K562 (cell line): ENCODE measurements around the gene CUX1. TPM values are rescaled to one million over a fixed set of nuclear protein-coding genes. Genes with fewer than 3 reads are reported as not detected.

Experiments
- HNRNPH1 ChIP-seq: fragments of 200-400 bp; formaldehyde crosslinking; optimal IDR thresholded peaks from 2 replicates; pipeline ENCODE3; 2017; ENCODE audit warnings: low read depth, mild to moderate bottlenecking, low read length, moderate library complexity
- MLX ChIP-seq, 2 experiments: fragments of 450-650 bp in 1 of 2; sonication (generic) in 1 of 2; formaldehyde crosslinking; conservative IDR thresholded peaks; 2 replicates each; pipeline versions ENCODE4 v1.4.0 to v1.8.1; 2020 to 2022; ENCODE audit warnings: mild to moderate bottlenecking in 1 of 2, missing genetic modification reagents in 1 of 2
- PBX2 ChIP-seq, 2 experiments: IDR thresholded peaks in 1 of 2; conservative IDR thresholded peaks in 1 of 2; 2 replicates each; pipeline ENCODE4 v1.6.1; 2016; ENCODE audit warnings: low read depth in 2 of 2, mild to moderate bottlenecking in 1 of 2, missing compliant biosample characterization in 1 of 2, missing genetic modification characterization in 1 of 2, moderate library complexity in 1 of 2
- RBBP5 ChIP-seq: fragments of 200-600 bp; sonication (generic); IDR thresholded peaks from 2 replicates; pipeline ENCODE4 v1.6.1; 2012; ENCODE audit warnings: borderline replicate concordance, mild to moderate bottlenecking, low read length, control low read depth, inconsistent platforms; ENCODE audit not compliant: insufficient read depth, poor library complexity, severe bottlenecking
- SIN3A ChIP-seq, 2 experiments: fragments of 150-350 bp in 1 of 2; IDR thresholded peaks; 2 replicates each; pipeline ENCODE4 v1.6.1; 2011 to 2016; ENCODE audit warnings: borderline replicate concordance in 2 of 2, low read depth in 2 of 2, low read length in 2 of 2, mild to moderate bottlenecking in 2 of 2, moderate library complexity in 2 of 2; ENCODE audit not compliant: control insufficient read depth in 1 of 2
- ZNF518B ChIP-seq: fragments of 250-450 bp; sonication (Bioruptor Pico); IDR thresholded peaks from 2 replicates; pipeline ENCODE4 v1.5.0; 2021; ENCODE audit warnings: mild to moderate bottlenecking, moderate library complexity
- polyA plus RNA-seq, 8 experiments: library from polyadenylated mRNA; depleted of rRNA in 4 of 8; stranded (reverse) in 5 of 8; unstranded in 3 of 8; fragments of >200 nt; fragmentation: Nextera tagmentation in 2 of 8; fragmentation: Illumina TruSeq in 1 of 8; extraction: Ambion mirVana in 2 of 8; extraction: Trizol in 1 of 8; gene quantifications; 2 replicates each; pipeline versions ENCODE4 v1.2.1 to v1.2.3, GENCODE V29; 2011 to 2014; ENCODE audit warnings: inconsistent platforms in 1 of 8, missing spikeins in 1 of 8
- total RNA-seq, 7 experiments: library from RNA; depleted of rRNA in 6 of 7; stranded (reverse); fragments of >200 nt in 6 of 7; fragmentation: Illumina TruSeq in 2 of 7; extraction: Trizol in 2 of 7; gene quantifications; 2 replicates each; pipeline versions ENCODE4 v1.2.1 to v1.2.3, GENCODE V29; 2011 to 2021; ENCODE audit warnings: low replicate concordance in 1 of 7

CUX1 gene
- total and polyA plus RNA-seq, 9 of the 15 experiments (the other 6 are each of a cell fraction or from before 2014, with no cell fraction given): 3.6 to 55.3 (median 25.2) TPM

GRCh38 chr7:101937717-101938514 lies 120.5 kb downstream of the CUX1 start (continued):
- TF ChIP-seq ZNF518B (CRISPR knock-in tag): no peak
- TF ChIP-seq SIN3A (IDR thresholded peaks at IDR 0.05; ENCODE audit: borderline replicate concordance in 2 of 2, control insufficient read depth in 1 of 2, low read depth in 2 of 2, low read length in 2 of 2): no peak
- TF ChIP-seq RBBP5: no peak
- TF ChIP-seq MLX (CRISPR knock-in tag; conservative IDR thresholded peaks at IDR 0.05): no peak
- no peak for TF ChIP-seq PBX2 (CRISPR knock-in tag; IDR thresholded peaks at IDR 0.05; ENCODE audit: low read depth)
- TF ChIP-seq PBX2 (tag; conservative IDR thresholded peaks at IDR 0.05; ENCODE audit: low read depth): no peak
- no peak for TF ChIP-seq HNRNPH1
